GM12878 (cell line): Measurements from ENCODE around the gene DHCR7. TPM values are rescaled to one million over a fixed set of nuclear protein-coding genes. Genes with fewer than 3 reads are reported as not detected.
A peak's percentile ranks its signal among the peaks of the same experiment; 100 is the strongest.

Experiments used
- ATAC-seq: fragments of 200-7000 bp; cut with Tn5 transposase; 3 replicates; pipeline ENCODE4 v1.9.1; 2020; ENCODE audit warnings: mild to moderate bottlenecking, moderate library complexity
- BruUV-seq: library from RNA; stranded (reverse); fragments of 400-500 nt; replicated peaks from 2 replicates; lab custom pipeline; 2021; lab: Mats Ljungman, UMichigan
- CTCF ChIA-PET: fragments of 300-600 bp; sonication (Branson Sonifier 250); formaldehyde crosslinking; extraction: SDS; loops from one replicate; lab custom pipeline; 2021; ENCODE audit warnings: inconsistent platforms; lab: Yijun Ruan, JAX
- POLR2A ChIA-PET: fragments of 350-600 bp; formaldehyde crosslinking; extraction: SDS; loops from one replicate; lab custom pipeline; 2021; ENCODE audit warnings: inconsistent platforms; lab: Charles Lee
- RAD21 ChIA-PET: fragments of 300-600 bp; sonication (Branson Sonifier 250); formaldehyde crosslinking; loops from one replicate; lab custom pipeline; 2023; ENCODE audit warnings: antibody characterized with exemption; ENCODE audit not compliant: unreplicated experiment; lab: Charles Lee
- SMC1A ChIA-PET: fragments of 300-600 bp; sonication (Branson Sonifier 250); formaldehyde crosslinking; loops from one replicate; lab custom pipeline; 2023; ENCODE audit not compliant: unreplicated experiment, uncharacterized antibody; lab: Charles Lee
- DNase-seq: peaks from one replicate; pipeline ENCODE4 v3.0.0-alpha.2; 2011; ENCODE audit warnings: low read depth, low spot score
- FAIRE-seq: peaks from 3 replicates; lab custom pipeline; 2011; peaks lifted over from hg19 to GRCh38; lab: Jason Lieb, UNC
- H2AFZ ChIP-seq: 2 replicates; pipeline ENCODE4 v1.6.0; 2011; ENCODE audit warnings: low read depth, low read length, control low read depth; ENCODE audit not compliant: control insufficient read depth
- H3K27ac ChIP-seq: 2 replicates; pipeline ENCODE4 v1.5.1; 2011; ENCODE audit warnings: control low read depth; ENCODE audit not compliant: control insufficient read depth, insufficient read depth
- H3K27me3 ChIP-seq, 2 experiments: replicated peaks in 1 of 2; 2 replicates each; pipeline versions ENCODE4 v1.6.0 to v1.6.1; 2011; ENCODE audit warnings: low read length in 1 of 2; ENCODE audit not compliant: control insufficient read depth in 2 of 2, insufficient read depth in 2 of 2
- H3K36me3 ChIP-seq, 2 experiments: 2 replicates each; pipeline ENCODE4 v1.5.1; 2011; ENCODE audit warnings: low read length in 1 of 2; ENCODE audit not compliant: control insufficient read depth in 2 of 2, insufficient read depth in 2 of 2
- H3K4me1 ChIP-seq: 2 replicates; pipeline ENCODE4 v1.6.1; 2011; ENCODE audit warnings: mild to moderate bottlenecking, low read length, moderate library complexity, mixed read lengths; ENCODE audit not compliant: control insufficient read depth, insufficient read depth
- H3K4me2 ChIP-seq: 2 replicates; pipeline ENCODE4 v1.6.0; 2011; ENCODE audit warnings: control low read depth; ENCODE audit not compliant: control insufficient read depth, insufficient read depth
- H3K4me3 ChIP-seq: fragments of 200-600 bp; sonication (generic); 2 replicates; pipeline ENCODE4 v1.5.1; 2016
- H3K79me2 ChIP-seq: 2 replicates; pipeline ENCODE4 v1.6.0; 2011; ENCODE audit warnings: low read length; ENCODE audit not compliant: control insufficient read depth, insufficient read depth
- H3K9ac ChIP-seq: 2 replicates; pipeline ENCODE4 v1.8.0; 2011; ENCODE audit warnings: low read length, control low read depth, mixed read lengths; ENCODE audit not compliant: control insufficient read depth, insufficient read depth
- H3K9me3 ChIP-seq: replicated peaks from 3 replicates; pipeline ENCODE4 v1.5.1; 2011; ENCODE audit warnings: mild to moderate bottlenecking, low read length; ENCODE audit not compliant: control insufficient read depth, insufficient read depth
- H4K20me1 ChIP-seq: 2 replicates; pipeline ENCODE4 v1.6.0; 2011; ENCODE audit not compliant: control insufficient read depth, insufficient read depth
- BCL11A ChIP-seq: IDR thresholded peaks from 2 replicates; pipeline ENCODE4 v1.6.1; 2011; ENCODE audit warnings: low read depth, low read length
- CREB1 ChIP-seq: IDR thresholded peaks from 2 replicates; pipeline ENCODE4 v1.6.1; 2012; ENCODE audit warnings: low read depth, mild to moderate bottlenecking, inconsistent platforms
- EGR1 ChIP-seq, 2 experiments: IDR thresholded peaks; 1 replicate in 1 of 2; 2 replicates in 1 of 2; pipeline ENCODE4 v1.6.1; 2011 to 2012; ENCODE audit warnings: low read depth in 2 of 2, low read length in 2 of 2, borderline replicate concordance in 1 of 2, mild to moderate bottlenecking in 1 of 2, moderate library complexity in 1 of 2
- MEF2B ChIP-seq: fragments of 450-650 bp; IDR thresholded peaks from 2 replicates; pipeline ENCODE4 v1.6.1; 2018; ENCODE audit warnings: mild to moderate bottlenecking, moderate library complexity; ENCODE audit not compliant: partially characterized antibody, poor library complexity, severe bottlenecking
- MLLT1 ChIP-seq: fragments of 450-650 bp; IDR thresholded peaks from 2 replicates; pipeline ENCODE4 v1.6.1; 2016; ENCODE audit warnings: mild to moderate bottlenecking
- MTA2 ChIP-seq: fragments of 450-650 bp; IDR thresholded peaks from 2 replicates; pipeline ENCODE4 v1.6.1; 2016; ENCODE audit warnings: low read depth, mild to moderate bottlenecking, moderate library complexity
- NR2F1 ChIP-seq: fragments of 450-650 bp; conservative IDR thresholded peaks from 2 replicates; pipeline ENCODE4 v1.6.1; 2017; ENCODE audit warnings: mild to moderate bottlenecking
- NRF1 ChIP-seq: conservative IDR thresholded peaks from 2 replicates; pipeline ENCODE4 v1.6.1; 2011; ENCODE audit warnings: mild to moderate bottlenecking, low read depth, low read length, improper control_type of control experiment
- PML ChIP-seq: IDR thresholded peaks from 2 replicates; pipeline ENCODE4 v1.6.1; 2012; ENCODE audit warnings: low read length, inconsistent platforms
- POLR2AphosphoS5 ChIP-seq: IDR thresholded peaks from 2 replicates; pipeline ENCODE4 v1.6.1; 2011; ENCODE audit warnings: mild to moderate bottlenecking, low read length, inconsistent platforms
- RELA ChIP-seq: fragments of 450-650 bp; IDR thresholded peaks from 2 replicates; pipeline ENCODE4 v1.8.0; 2014; ENCODE audit warnings: borderline replicate concordance; ENCODE audit not compliant: partially characterized antibody
- SRF ChIP-seq, 2 experiments: IDR thresholded peaks; 2 replicates each; pipeline ENCODE4 v1.6.1; 2011; ENCODE audit warnings: low read depth in 2 of 2, low read length in 2 of 2, mild to moderate bottlenecking in 1 of 2, moderate library complexity in 1 of 2
- USF1 ChIP-seq: IDR thresholded peaks from 2 replicates; pipeline ENCODE4 v1.6.1; 2011; ENCODE audit warnings: borderline replicate concordance, low read depth, mild to moderate bottlenecking, moderate library complexity, mixed read lengths, low read length; ENCODE audit not compliant: insufficient read depth; ENCODE audit errors: extremely low read length
- WGBS: methylation state at CpG from one replicate; pipeline ENCODE4 v1.1.6; 2016; ENCODE audit warnings: low lambda C conversion rate; ENCODE audit not compliant: insufficient replicate concordance, insufficient coverage; ENCODE audit errors: missing lambda C conversion rate; 5-methylcytosine and 5-hydroxymethylcytosine counted together
- in situ Hi-C: fragments of 300-500 bp; cut with MboI; formaldehyde crosslinking; loops from 9 replicates; pipeline ENCODE4 v1.14.3; 2018; ENCODE audit warnings: mixed read lengths
- intact Hi-C: fragments of 100-400 bp; cut with micrococcal nuclease; formaldehyde crosslinking; loops from one replicate; pipeline ENCODE4 v1.14.2; 2022; ENCODE audit not compliant: unreplicated experiment
- polyA plus RNA-seq, 11 experiments: library from polyadenylated mRNA; depleted of rRNA in 4 of 11; unstranded in 6 of 11; stranded (reverse) in 5 of 11; fragments of >200 nt; fragmentation: Nextera tagmentation in 4 of 11; fragmentation: Illumina TruSeq in 1 of 11; extraction: Ambion mirVana in 4 of 11; extraction: Trizol in 1 of 11; gene quantifications; 1 replicate in 1 of 11; 2 replicates in 10 of 11; pipeline versions ENCODE4 v1.2.1 to v1.2.3, GENCODE V29; 2011 to 2016; ENCODE audit warnings: inconsistent platforms in 2 of 11, missing spikeins in 2 of 11, low read depth in 1 of 11
- total RNA-seq, 4 experiments: library from RNA; depleted of rRNA in 3 of 4; stranded (reverse); fragments of >200 nt in 3 of 4; fragmentation: Illumina TruSeq in 1 of 4; extraction: Trizol in 1 of 4; gene quantifications; 2 replicates each; pipeline versions ENCODE4 v1.2.1 to v1.2.3, GENCODE V29; 2013 to 2021
- TF ChIP-seq, protein P1 (sequence below): fragments of 450-650 bp; conservative IDR thresholded peaks from 2 replicates; pipeline ENCODE4 v1.6.1; 2017; ENCODE audit warnings: mild to moderate bottlenecking, moderate library complexity

DHCR7 gene
- total and polyA plus RNA-seq, 10 of the 15 experiments (the other 5 are each of a cell fraction or from before 2014, with no cell fraction given), result 4.2 to 115 (median 57.8) TPM

DNA sequence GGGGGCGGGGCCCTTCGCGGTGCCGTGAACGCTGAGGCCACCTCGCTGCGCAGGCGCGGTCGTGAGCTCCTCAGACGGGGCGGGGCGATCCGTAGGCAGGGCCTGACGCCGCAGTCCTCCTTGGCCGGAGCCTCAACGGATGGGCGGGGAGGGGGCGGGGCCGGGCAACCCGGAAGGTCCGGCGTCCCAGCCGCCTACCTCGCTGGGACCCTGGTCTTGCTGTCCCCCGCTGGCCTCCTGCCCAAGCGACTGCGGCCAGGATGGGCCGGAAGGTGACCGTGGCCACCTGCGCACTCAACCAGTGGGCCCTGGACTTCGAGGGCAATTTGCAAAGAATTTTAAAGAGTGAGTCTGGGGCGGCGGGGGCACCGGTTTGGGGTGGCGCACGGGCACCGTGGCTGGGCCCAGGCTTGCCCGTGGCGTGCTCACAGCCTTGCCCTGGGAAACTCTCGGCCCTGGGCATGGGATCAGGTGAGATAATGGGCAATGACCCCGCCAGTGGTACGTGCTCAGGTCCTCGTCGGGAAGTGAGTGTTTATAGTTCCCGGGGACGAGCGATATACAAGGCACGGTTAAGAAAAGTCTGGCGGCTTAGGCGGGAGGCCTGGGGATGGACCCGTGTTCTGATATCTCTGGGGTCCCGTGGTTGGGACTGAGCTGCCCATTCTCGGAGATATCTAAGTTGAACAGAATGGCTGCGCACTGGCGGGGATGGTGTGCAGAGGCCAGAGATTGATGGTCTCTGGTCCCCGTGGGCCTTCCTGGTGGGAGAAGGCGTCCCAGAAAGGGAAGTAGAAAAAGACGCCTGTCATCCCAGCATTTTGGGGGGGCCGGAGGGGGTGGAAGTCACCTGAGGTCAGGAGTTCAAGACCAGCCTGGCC, 5.1 kb upstream of the DHCR7 start, which contains the start of gene NADSYN1 (continued):
- TF ChIP-seq BCL11A (no peak), EGR1 (IDR thresholded peaks at IDR 0.05; ENCODE audit: borderline replicate concordance in 1 of 2, low read depth in 2 of 2, low read length in 2 of 2) (peak in 1 of 2 experiments; percentile 78; a peak in 1 of 3 replicates), CREB1 (0 out of 2 replicates have a peak, but pooled peaks have one; percentile 26), RELA (peak; percentile 27), NR2F1 (0 out of 2 replicates have a peak, but pooled peaks have one; percentile 26)
- TF ChIP-seq, all 136 proteins: peak for 21

- H3K4me3 ChIP-seq, result peak overlapping the region; percentile 92
- no peak for DNase-seq
- H3K9me3 ChIP-seq, result no peaks in the 10 kb centered on the region
- in situ Hi-C loops, result no loop called here
- peak overlapping the region; percentile 66 for H2AFZ ChIP-seq
- RAD21 ChIA-PET, result interaction anchor here (0.6 to 1.2 kb wide), 8 partner anchors 26 to 635 kb away, joined by 3 to 7 read pairs (median 4); no protein-coding TSS in a partner anchor
- FAIRE-seq, result no peak
- SMC1A ChIA-PET, result interaction anchor here (1.3 kb wide), 1 partner anchor 111 kb away, joined by 6 read pairs; no protein-coding TSS in a partner anchor
- H3K9ac ChIP-seq, result peak overlapping the region; percentile 22
- POLR2A ChIA-PET, result interaction anchor here (0.7 to 1.3 kb wide), 7 partner anchors 9 to 476 kb away, joined by 3 to 6 read pairs (median 3); partner anchors contain the start of gene XNDC1N
- BruUV-seq, result no TSS peak
- intact Hi-C loops, result no loop called here
- H3K4me1 ChIP-seq, result peaks cover 9% of the 10 kb centered on the region; the same call in 1 of the 2 replicates
- H3K27me3 ChIP-seq, result no peaks in the 10 kb centered on the region
- CTCF ChIA-PET, result interaction anchor here (1.0 kb wide), 1 partner anchor 79 kb away, joined by 3 read pairs; no protein-coding TSS in a partner anchor
- peaks cover 4 to 8% of the 10 kb centered on the region in 2 experiments; a peak in 3 of 4 replicates for H3K36me3 ChIP-seq
- H3K4me2 ChIP-seq, result peak overlapping the region; percentile 69
- H3K27ac ChIP-seq, result peak overlapping the region; percentile 23
- no peaks in the 10 kb centered on the region for H4K20me1 ChIP-seq
- H3K79me2 ChIP-seq, result peaks cover 53% of the 10 kb centered on the region
- peak; percentile 5 for ATAC-seq
- WGBS, result under 1% methylated on average over 40 of the region's 40 CpGs
- TF ChIP-seq, protein P1, sequence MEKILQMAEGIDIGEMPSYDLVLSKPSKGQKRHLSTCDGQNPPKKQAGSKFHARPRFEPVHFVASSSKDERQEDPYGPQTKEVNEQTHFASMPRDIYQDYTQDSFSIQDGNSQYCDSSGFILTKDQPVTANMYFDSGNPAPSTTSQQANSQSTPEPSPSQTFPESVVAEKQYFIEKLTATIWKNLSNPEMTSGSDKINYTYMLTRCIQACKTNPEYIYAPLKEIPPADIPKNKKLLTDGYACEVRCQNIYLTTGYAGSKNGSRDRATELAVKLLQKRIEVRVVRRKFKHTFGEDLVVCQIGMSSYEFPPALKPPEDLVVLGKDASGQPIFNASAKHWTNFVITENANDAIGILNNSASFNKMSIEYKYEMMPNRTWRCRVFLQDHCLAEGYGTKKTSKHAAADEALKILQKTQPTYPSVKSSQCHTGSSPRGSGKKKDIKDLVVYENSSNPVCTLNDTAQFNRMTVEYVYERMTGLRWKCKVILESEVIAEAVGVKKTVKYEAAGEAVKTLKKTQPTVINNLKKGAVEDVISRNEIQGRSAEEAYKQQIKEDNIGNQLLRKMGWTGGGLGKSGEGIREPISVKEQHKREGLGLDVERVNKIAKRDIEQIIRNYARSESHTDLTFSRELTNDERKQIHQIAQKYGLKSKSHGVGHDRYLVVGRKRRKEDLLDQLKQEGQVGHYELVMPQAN, result peak; percentile 67; the same call in 1 of the 2 replicates
- peak; percentile 79 for TF ChIP-seq MLLT1
- 0 out of 2 replicates have a peak, but pooled peaks have one; percentile 6 for TF ChIP-seq POLR2AphosphoS5
- TF ChIP-seq PML, result 0 out of 2 replicates have a peak, but pooled peaks have one; percentile 20
- TF ChIP-seq MTA2, result 0 out of 2 replicates have a peak, but pooled peaks have one; percentile 36
- TF ChIP-seq SRF (IDR thresholded peaks at IDR 0.05; ENCODE audit: low read depth in 2 of 2, low read length in 2 of 2), result no peak
- TF ChIP-seq NRF1, result no peak
- peak; percentile 17 for TF ChIP-seq USF1
- TF ChIP-seq MEF2B, result peak; percentile 13
Measured at GRCh38 chr11:71452199-71453036, 4.2 kb upstream of the DHCR7 start.
